NCI-H1092 (cell line): ENCODE results near the gene SLC16A13.

ENCODE experiments used
- DNase-seq: peaks from one replicate; lab custom pipeline; 2025; lab: John Stamatoyannopoulos, UW

SLC16A13 gene

GRCh38 chr17:7011942-7012254 lies 23.9 kb upstream of the SLC16A13 start:
- no peak for DNase-seq

GRCh38 chr17:7014261-7014994 lies 21.4 kb upstream of the SLC16A13 start:
- peak; percentile 91 for DNase-seq

DNA sequence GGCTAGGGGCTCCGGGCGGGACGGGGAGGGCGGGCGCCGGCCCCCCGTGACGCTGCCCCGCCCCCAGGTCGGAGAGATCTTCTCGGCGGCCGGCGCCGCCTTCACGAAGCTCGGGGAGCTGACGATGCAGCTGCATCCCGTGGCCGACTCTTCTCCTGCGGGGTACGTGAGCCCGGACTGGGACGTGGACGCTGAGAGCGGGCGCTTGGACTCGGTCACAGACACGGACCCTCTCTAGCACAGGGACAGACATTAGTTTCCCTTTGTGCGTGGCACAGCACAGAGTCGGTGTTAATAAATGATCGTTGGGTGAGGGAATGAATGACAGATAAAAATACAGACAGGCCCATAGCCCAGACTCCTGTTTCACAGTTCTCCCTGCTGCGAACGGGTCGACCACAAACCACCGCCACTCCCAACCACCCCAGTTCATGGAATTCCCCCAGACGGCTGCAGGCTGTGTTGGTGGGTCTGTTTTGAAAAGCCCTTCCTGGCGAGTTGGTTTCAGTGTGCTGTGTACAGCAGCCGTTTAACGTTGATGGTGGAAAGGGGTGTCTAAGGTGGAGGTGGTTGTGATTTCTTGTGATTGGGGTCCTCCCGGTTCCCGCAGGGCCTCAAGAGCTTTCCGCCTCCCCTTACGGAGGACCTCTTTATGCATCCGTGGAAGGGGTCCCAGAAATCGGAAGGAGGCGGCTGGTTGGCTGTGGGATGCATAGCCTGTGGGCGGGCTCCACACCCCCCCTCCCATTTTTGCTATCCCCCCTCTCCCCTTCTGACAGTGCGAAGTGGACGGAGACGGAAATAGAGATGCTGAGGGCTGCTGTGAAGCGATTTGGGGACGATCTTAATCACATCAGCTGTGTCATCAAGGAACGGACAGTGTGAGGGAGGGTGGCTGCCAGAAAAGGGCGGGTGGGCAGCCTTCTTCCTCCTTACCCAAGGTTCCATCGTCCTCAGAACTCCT lies 20.5 kb upstream of the SLC16A13 start:
- no peak for DNase-seq

DNA sequence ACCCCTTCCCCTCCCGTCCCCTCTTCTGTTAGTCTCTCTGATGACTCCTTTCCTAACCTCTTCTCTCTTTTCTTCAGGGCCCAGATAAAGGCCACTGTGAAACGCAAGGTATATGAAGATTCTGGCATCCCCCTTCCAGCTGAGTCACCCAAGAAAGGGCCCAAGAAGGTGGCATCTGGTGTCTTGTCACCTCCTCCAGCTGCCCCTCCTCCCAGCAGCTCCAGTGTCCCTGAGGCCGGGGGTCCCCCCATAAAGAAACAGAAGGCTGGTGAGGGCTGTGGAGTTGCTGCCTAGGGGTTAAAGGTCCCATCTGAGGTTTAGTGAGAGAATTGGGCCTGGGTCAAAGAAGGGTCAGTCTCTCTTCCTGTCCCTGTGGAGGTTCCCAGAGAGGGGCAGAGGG lies 19.4 kb upstream of the SLC16A13 start:
- no peak for DNase-seq

- DNase-seq, result no peak
Observed at GRCh38 chr17:7016886-7017826, 18.7 kb upstream of the SLC16A13 start.

DNA sequence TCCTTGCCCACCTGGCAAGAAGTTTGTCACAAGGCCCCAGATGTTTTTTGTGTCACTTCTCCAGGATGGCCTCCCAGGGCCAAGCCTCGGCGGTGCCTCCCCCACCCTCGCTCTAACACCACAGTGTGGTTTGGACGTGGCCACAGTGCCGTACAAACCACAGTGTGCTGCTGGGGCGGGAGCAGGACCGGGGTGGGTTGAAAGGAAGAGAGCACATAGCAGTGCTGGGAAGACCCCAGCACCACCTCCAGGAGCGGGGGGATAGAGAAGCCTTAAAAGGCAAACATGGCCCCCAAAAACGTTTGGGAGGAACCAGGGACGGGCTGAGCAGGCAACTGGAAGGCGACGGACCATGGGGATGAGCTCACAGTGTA lies 18.0 kb upstream of the SLC16A13 start:
- DNase-seq, result no peak

- no peak for DNase-seq
Observed at GRCh38 chr17:7018331-7018964, 17.4 kb upstream of the SLC16A13 start.

DNA sequence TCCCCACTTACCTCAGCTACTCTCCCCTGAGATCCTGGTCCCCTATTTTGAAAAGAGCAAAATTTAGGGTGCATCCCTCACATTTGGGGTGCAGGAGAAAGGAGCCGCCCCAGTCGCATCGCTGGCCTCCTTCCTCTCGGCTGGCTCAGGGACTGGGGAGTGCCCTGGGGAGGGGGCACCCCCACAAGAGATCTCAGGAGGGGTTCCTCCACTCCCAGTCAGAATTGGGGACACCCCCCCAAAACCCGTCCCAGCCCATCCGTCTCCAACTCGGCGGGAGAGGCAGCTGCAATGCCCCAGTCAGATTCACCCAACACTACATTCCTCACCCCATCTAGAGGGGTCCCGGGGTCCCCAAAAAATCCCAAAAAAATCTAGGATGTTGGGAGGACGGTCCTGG lies 16.4 kb upstream of the SLC16A13 start:
- no peak for DNase-seq

GRCh38 chr17:7019839-7020519 lies 15.8 kb upstream of the SLC16A13 start:
- DNase-seq, result peak; percentile 6

GRCh38 chr17:7020894-7021664 lies 14.7 kb upstream of the SLC16A13 start:
- DNase-seq, result no peak

DNA sequence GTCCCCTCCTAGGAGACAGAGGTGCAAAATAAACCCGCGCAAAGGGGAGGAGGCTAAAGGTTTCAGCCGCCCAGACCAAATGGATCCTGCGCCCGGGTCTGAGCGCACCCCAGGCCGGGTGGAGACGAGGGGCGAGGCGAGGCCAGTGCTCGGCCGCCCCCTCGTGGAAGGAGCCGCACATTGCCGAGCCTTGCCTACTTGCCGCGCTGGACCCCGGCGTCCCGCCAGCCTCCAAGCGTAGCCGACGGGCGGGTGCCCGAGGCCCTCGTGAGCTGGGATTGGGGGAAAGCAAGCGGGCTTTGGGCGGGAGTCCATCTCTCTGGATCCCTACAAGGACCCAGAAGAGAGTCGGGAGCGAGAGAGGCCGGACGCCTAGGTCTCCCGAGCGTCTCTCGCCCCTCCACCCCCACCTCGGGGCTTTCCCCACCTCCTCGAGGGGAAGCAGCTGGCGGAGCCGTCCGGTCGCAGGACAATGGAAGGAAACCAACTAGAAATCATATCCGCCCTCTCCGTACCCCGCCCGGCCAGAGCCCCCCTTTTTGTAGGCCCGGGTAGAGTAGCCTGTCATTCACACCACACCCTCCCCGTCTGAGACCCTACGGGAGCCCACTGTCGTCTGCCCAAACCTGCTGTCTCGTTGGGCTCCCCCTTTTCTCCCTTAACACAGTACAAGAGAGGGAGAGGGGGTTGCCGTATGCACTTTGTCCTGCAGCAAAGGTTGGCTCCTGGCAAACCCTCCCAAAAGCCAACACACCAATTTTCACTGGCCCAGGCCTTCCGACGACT lies 13.6 kb upstream of the SLC16A13 start:
- peak; percentile 8 for DNase-seq

DNA sequence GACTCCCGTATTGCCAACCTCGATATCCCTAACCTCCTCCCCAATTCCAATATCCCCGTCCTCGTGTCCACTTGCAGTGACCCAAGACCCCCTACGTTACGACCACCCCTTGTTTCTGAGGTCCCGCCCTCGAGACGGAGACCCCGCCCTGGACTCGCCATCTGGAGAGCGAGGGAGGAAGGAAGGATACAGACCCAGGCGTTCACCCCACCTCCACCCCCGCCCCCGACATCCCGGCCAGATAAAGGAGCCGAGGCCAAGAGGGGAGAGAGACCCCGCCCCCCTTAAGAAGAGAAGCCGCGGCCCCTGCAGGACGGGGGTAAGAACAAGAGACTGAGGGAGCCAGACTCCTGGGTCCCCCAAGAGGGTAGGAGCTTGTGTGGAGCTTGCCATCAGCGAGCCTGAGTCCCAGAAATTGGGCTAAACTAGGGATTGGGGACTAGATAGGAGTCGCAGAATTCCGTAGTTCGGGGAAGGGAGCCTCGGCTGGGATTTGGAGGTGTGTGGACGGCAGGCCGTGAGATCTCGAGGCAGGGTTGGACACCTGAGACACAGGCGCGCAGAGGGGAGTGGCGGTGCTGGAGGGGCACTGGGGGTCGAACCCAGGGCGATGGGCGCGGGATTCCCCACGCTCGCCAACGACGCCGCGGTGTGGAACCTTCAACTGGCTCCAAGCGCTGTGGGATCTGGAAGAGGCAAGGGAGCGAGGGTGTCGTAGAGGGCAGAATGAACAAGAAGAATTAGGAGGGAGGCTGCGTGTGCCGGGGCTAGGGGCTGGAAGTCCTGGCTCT lies 12.8 kb upstream of the SLC16A13 start, which contains the start of gene BCL6B:
Gene BCL6B, plus strand, starts transcription at position 270 of the 791 bp plus-strand sequence. CDS start 622 bp downstream, outside the sequence.
- DNase-seq, result no peak

DNA sequence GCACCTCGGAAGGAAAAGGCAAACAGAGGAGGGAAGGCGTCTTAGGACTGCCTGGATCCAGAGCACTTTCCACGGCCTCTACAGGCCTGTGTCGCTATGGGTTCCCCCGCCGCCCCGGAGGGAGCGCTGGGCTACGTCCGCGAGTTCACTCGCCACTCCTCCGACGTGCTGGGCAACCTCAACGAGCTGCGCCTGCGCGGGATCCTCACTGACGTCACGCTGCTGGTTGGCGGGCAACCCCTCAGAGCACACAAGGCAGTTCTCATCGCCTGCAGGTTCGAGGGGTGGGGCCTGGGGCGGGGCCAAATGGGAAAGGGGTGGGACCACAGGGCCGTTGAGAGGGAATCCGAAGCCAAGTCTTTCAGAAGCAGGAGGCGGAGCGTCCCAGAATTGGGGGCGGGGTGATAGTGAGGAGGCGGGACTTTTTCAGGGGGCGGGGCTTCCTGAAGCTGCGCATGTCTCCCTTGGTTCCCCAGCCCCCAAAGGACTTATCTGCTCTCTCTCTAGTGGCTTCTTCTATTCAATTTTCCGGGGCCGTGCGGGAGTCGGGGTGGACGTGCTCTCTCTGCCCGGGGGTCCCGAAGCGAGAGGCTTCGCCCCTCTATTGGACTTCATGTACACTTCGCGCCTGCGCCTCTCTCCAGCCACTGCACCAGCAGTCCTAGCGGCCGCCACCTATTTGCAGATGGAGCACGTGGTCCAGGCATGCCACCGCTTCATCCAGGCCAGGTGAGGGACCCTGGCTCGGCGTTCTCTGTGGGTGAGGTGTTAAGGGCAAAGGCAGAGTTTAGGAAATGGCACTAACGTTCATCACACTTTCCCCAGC lies 12.0 kb upstream of the SLC16A13 start:
- peak; percentile 47 for DNase-seq

GRCh38 chr17:7024402-7024785 lies 11.4 kb upstream of the SLC16A13 start:
- DNase-seq, result no peak

DNA sequence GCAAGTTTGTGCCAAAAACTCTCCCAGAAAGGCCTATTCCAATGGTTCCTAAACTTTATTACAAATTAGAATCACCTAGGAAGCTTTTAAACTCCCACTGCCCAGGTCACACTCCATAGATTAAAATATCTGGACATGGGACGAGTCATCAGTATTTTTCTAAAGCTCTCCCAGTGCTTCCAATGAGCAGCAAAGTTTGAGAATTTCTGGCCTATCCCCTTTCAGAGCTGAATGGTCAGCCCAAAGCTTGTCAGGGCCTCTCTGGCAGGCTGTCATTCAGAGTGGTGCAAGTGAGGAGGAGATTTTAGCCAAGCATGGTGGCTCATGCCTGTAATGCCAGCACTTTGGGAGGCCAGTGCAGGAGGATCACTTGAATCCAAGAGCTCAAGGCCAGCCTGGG lies 10.6 kb upstream of the SLC16A13 start:
- no peak for DNase-seq

DNA sequence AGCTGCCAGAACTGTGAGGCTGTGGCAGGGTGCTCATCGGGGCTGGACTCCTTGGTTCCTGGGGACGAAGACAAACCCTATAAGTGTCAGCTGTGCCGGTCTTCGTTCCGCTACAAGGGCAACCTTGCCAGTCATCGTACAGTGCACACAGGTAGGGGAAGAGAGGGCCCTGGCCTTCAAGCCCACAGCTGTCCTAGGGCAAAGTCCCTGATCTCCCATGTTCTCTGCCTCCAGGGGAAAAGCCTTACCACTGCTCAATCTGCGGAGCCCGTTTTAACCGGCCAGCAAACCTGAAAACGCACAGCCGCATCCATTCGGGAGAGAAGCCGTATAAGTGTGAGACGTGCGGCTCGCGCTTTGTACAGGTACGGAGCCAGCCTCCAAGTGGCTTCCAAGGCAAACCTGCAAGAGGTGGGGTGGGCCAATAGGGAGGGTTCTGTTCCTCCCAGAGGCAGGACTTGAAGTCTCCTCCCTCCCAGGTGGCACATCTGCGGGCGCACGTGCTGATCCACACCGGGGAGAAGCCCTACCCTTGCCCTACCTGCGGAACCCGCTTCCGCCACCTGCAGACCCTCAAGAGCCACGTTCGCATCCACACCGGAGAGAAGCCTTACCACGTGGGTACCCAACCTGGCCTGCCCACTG lies 9.2 kb upstream of the SLC16A13 start:
- no peak for DNase-seq

GRCh38 chr17:7027335-7027734 lies 8.5 kb upstream of the SLC16A13 start:
- DNase-seq, result no peak
